DMS153 (cell line): ENCODE data around the gene CCPG1.
"Not testable (repeated sequence)": the region's sequence is repeated elsewhere in the genome, so short reads cannot be mapped to it uniquely, and the experiment has no call there.

Experiments used
- DNase-seq: peaks from one replicate; lab custom pipeline; 2025; lab: John Stamatoyannopoulos, UW

Gene CCPG1, protein sequence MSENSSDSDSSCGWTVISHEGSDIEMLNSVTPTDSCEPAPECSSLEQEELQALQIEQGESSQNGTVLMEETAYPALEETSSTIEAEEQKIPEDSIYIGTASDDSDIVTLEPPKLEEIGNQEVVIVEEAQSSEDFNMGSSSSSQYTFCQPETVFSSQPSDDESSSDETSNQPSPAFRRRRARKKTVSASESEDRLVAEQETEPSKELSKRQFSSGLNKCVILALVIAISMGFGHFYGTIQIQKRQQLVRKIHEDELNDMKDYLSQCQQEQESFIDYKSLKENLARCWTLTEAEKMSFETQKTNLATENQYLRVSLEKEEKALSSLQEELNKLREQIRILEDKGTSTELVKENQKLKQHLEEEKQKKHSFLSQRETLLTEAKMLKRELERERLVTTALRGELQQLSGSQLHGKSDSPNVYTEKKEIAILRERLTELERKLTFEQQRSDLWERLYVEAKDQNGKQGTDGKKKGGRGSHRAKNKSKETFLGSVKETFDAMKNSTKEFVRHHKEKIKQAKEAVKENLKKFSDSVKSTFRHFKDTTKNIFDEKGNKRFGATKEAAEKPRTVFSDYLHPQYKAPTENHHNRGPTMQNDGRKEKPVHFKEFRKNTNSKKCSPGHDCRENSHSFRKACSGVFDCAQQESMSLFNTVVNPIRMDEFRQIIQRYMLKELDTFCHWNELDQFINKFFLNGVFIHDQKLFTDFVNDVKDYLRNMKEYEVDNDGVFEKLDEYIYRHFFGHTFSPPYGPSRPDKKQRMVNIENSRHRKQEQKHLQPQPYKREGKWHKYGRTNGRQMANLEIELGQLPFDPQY

DNA sequence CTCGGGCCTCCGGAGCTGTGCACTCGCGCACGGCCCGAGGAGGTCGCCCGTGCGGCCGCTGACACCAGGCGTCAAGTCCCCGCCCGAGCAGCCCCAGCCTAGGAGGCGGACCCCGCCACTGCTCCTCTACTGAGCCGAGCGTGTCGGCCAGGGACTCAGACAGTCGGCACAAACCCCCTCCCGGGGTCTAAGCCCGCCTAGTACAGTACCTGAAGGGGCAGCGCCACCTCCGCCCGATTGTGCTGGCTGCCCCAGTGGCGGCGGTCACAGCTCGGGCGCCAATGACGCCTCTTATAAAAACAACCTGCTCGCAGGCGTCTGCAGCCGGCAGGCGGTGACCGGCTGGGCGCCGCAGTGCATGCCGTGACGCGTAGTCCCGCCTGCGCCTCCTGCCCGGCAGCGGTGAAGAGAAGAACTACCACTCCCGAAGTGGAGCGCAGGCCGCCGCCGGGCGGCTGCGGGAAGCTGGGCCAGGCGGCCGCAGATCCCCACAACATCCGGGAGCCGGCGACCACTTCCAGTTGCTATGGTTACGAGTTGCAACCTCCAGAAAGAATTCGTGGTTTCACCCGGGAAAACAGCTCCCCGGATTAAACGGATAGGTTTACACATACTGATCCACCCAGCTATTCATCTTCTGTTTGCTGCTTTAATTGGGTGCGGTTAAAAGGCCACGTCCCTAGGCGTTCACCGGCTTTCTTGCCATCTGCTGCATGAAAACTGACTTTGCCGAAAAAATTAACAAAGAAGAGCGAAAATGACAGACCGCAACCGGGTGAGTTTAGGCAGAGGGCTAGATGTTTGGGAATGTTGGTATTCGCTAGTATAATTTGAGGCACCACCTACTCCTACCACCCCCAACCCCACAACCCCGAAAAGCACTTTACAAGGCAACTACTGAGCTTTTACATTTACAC lies at the start of gene CCPG1, which contains the start of gene PIERCE2:
CCPG1 (minus strand) TSS at position 348 of the 917 bp plus-strand sequence. CDS start 18,935 bp downstream, outside the sequence.
PIERCE2 (plus strand) TSS at position 484 of the 917 bp plus-strand sequence; CDS start at position 758, 274 bp downstream.
- peak; percentile 79 for DNase-seq

- peak; percentile 91 for DNase-seq
Observed at GRCh38 chr15:55457401-55458022, 49.4 kb upstream of the CCPG1 start.

- DNase-seq: not testable (repeated sequence)
Observed at GRCh38 chr15:55447030-55447394, 38.9 kb upstream of the CCPG1 start.

DNA sequence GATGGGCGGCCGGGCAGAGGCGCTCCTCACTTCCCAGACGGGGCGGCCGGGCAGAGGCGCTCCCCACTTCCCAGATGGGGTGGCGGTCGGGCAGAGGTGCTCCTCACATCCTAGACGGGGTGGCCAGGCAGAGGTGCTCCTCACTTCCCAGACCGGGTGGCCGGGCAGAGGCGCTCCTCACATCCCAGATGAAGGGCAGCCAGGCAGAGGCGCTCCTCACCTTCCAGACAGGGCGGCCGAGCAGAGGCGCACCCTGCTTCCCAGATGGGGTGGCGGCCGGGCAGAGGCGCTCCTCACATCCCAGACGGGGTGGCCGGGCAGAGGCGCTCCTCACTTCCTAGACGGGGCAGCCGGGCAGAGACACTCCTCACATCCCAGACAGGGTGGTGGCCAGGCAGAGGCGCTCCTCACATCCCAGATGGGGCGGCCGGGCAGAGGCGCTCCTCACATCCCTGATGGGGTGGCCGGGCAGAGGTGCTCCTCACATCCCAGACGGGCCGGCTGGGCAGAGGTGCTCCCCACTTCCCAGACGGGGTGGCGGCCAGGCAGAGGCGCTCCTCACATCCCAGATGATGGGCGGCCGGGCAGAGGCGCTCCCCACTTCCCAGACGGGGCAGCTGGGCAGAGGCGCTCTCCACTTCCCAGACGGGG lies 38.3 kb upstream of the CCPG1 start:
- not testable (repeated sequence) for DNase-seq

- not testable (repeated sequence) for DNase-seq
Observed at GRCh38 chr15:55445936-55446335, 37.8 kb upstream of the CCPG1 start.

DNA sequence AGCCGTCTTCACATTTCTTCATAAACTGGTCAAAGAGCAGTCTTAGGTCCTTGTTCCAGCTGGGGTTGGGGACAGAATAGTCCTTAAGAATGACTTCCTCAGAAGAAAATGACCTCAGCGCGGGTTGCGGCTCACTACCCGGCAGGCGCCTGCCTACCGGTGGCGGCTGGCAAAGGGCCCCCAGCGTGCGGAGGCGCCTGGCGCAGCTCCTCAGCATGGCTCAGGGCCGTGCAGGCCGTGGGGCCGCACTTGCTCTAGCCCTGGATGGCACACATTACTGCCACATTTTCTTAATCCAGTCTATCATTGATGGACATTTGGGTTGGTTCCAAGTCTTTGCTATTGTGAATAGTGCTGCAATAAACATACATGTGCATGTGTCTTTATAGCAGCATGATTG lies 35.0 kb upstream of the CCPG1 start:
- DNase-seq: not testable (repeated sequence)

- no peak for DNase-seq
Observed at GRCh38 chr15:55434989-55435825, 27.0 kb upstream of the CCPG1 start.

DNA sequence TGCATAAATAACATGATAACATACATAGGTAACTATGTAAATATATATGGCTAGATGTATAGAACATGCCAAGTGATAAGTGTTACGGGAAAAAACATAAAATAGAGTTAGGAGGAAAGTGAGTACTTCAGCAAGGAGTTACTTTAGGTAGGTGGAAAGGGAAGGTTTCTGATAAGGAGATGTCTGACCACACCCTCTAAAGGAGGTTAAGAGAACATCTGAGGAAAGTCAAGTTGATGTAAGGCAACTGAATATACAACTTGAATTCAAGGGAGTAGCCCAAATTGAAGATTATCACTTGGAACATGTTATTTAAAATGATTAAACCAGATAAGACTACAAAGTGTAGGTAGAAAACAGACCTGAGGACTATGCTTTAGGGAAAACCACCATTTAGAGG lies 13.9 kb upstream of the CCPG1 start:
- no peak for DNase-seq

- no peak for DNase-seq
Observed at GRCh38 chr15:55420171-55420866, 12.2 kb upstream of the CCPG1 start.

DNA sequence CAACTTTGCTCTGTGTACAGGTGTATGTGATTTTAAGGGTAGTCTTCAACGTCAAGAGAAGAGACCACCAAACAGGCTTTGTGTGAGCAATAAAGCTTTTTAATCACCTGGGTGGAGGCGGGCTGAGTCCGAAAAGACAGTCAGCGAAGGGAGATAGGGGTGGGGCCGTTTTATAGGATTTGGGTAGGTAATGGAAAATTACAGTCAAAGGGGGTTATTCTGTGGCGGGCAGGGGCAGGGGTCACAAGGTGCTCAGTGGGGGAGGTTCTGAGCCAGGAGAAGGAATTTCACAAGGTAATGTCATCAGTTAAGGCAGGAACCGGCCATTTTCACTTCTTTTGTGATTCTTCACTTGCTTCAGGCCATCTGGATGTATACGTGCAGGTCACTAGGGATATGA lies 9.5 kb upstream of the CCPG1 start:
- not testable (repeated sequence) for DNase-seq

DNA sequence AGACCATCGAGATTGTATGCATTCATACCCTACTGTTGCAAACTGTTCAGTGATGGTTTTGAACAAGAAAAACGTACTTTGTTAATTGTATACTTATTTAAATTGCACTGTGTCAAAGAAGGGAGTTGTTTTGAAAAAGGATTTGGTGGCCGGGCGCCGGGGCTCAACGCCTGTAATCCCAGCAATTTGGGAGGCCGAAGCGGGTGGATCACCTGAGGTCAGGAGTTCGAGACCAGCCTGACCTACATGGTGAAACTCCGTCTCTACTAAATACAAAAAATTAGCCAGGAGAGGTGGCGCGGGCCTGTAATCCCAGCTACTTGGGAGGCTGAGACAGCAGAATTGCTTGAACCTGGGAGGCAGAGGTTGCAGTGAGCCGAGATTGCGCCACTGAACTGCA lies 817 bp upstream of the CCPG1 start:
- not testable (repeated sequence) for DNase-seq

- DNase-seq: no peak
Observed at GRCh38 chr15:55407498-55408011, 604 bp downstream of the CCPG1 start.

DNA sequence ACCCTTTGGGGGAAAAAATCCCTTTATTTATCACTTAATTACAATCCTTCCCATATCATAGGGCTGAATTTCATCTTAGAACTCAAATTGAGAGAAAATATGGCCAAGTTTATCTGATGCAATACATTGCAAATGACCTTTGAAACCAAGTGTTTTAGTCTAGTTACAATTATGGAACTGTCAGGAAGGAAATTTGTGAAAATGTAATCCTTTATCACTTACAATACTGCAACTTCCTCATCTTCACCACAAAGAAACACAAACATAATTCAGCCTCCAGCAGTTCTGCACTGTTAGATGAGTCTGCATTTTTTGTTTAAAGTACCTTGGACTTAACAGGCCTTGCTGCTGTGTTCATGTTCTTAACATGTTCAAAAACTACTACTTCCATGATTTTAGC lies 4.6 kb downstream of the CCPG1 start:
- no peak for DNase-seq

- no peak for DNase-seq
Observed at GRCh38 chr15:55402707-55403106, 5.5 kb downstream of the CCPG1 start.

GRCh38 chr15:55401786-55402246 lies 6.3 kb downstream of the CCPG1 start:
- DNase-seq: no peak

DNA sequence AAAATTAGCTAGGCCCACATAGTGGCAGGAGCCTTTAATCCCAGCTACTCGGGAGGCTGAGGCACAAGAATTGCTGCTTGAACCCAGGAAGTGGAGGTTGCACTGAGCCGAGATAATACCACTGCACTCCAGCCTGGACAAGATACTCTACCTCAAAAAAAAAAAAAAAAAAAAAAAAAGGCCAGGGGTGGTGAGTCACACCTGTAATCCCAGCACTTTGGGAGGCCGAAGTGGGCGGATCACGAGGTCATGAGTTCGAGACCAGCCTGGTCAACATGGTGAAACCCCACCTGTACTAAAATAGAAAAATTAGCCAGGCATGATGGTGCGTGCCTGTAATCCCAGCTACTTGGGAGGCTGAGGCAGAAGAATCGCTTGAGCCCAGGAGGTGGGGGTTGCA lies 8.1 kb downstream of the CCPG1 start:
- DNase-seq: not testable (repeated sequence)

- no peak for DNase-seq
Observed at GRCh38 chr15:55398243-55398642, 9.9 kb downstream of the CCPG1 start.

GRCh38 chr15:55394694-55395093 lies 13.5 kb downstream of the CCPG1 start:
- no peak for DNase-seq

- no peak for DNase-seq
Observed at GRCh38 chr15:55389264-55389607, 18.9 kb downstream of the CCPG1 start.
